GM12801 (cell line): ENCODE measurements around the gene DIP2B.

Source experiments
- CTCF ChIP-seq: IDR thresholded peaks from one replicate; pipeline ENCODE4 v1.5.1; 2011; ENCODE audit warnings: control low read depth; ENCODE audit not compliant: insufficient read length; ENCODE audit errors: extremely low read depth

Gene DIP2B

GRCh38 chr12:50753232-50753769 is 248.5 kb downstream of the DIP2B start:
- no peak for TF ChIP-seq CTCF

GRCh38 chr12:50763639-50764285 is 259.0 kb downstream of the DIP2B start, which contains the start of gene ATF1:
Gene ATF1 (plus strand): TSS chr12:50764101. CDS start chr12:50780146, 16,045 bp downstream.
- TF ChIP-seq CTCF, result no peak

DNA sequence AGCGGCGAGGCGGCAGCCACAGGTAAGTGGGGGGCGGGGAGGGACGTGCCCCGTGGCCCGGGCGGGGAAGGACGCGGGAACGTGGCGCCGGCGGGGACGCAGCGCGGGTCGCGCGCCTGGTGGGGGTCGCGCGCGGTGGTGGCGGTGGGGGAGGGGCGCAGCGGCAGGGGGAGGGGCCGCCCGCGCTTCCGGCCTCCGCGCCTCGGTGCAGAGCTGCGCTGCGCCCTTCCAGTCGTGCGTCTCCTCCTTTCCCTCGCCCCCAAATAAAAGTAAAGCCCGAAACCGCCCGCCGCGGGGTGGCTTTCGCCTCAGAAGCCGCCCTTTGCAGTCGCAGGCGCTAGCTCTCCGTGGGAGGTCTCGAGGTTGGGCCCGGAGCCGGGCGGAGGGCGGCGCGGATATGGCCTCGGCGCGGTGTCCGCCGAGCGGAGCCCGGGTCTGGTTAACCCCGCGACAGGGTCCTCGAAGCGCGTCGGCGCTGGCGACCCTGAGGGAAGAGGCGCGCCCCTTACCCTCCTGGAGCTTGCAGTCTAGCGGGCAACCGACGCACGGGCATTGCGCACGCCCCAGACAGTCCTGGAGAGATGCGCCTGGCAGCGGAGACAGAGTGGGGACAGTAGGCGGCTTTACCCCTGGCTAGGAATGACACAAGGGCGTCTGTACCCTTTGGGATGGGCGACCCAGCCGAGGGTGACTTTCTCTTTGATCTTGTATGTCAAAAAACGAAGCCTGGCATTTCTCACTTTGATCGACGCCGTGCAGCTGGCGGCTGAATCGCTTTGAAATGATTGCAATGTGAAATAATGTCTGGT is 259.7 kb downstream of the DIP2B start:
- TF ChIP-seq CTCF, result no peak

GRCh38 chr12:50765095-50765911 is 260.5 kb downstream of the DIP2B start:
- TF ChIP-seq CTCF, result no peak

DNA sequence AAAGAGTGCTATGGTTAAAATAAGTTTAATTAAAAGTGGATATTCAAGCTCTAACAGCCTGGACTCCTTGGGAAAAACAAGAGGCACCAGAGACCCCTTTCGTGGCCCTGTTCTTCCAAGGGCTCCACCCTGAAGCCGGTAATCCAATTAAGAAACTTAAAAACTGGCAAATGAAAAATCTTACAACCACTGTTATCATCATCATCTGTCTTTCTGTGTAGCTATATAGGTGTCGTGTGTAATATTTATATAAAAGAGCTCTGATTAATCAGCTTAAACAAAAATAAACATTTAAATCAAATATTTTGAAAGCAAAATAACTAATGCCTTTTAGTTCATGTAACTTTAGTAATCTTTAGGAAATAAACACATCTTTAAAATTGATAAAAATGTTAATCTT is 263.6 kb downstream of the DIP2B start:
- TF ChIP-seq CTCF, result no peak

DNA sequence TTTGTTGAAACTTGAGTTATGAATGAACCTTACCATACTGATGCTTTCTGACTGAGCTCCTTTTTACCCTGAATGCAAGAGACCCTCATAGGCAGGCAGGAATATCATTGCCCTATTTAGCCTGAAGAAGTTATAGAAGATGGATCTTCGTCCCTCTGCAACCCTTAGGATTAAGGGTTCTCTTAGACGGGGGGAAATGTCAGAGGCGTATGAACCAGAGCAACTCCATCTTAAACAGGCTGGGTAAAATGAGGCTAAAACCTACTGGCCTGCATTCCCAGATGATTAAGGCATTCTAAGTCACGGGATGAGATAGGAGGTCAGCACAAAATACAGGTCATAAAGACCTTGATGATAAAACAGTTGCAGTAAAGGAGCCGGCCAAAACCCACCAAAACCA is 266.6 kb downstream of the DIP2B start:
- TF ChIP-seq CTCF, result no peak

GRCh38 chr12:50772470-50772869 is 267.7 kb downstream of the DIP2B start:
- TF ChIP-seq CTCF, result no peak
